Ishikawa (cell line): Measurements from ENCODE around the gene S100A14.

Experiments used
- CEBPB ChIP-seq: IDR thresholded peaks from 2 replicates; pipeline ENCODE4 v1.6.1; 2012
- CREB1 ChIP-seq: IDR thresholded peaks from 2 replicates; pipeline ENCODE4 v1.6.1; 2012; ENCODE audit warnings: low read depth
- EP300 ChIP-seq: IDR thresholded peaks from 2 replicates; pipeline ENCODE4 v1.6.1; 2012; ENCODE audit warnings: borderline replicate concordance
- FOXM1 ChIP-seq: IDR thresholded peaks from 2 replicates; pipeline ENCODE4 v1.6.1; 2012; ENCODE audit warnings: low read depth, borderline replicate concordance
- MAX ChIP-seq: IDR thresholded peaks from 2 replicates; pipeline ENCODE4 v1.6.1; 2012
- NFIC ChIP-seq: IDR thresholded peaks from 2 replicates; pipeline ENCODE4 v1.6.1; 2012
- RAD21 ChIP-seq: IDR thresholded peaks from 2 replicates; pipeline ENCODE4 v1.6.1; 2012; ENCODE audit warnings: low read depth
- REST ChIP-seq: IDR thresholded peaks from 2 replicates; pipeline ENCODE4 v1.6.1; 2012; ENCODE audit warnings: low read depth, mild to moderate bottlenecking
- TAF1 ChIP-seq: IDR thresholded peaks from 2 replicates; pipeline ENCODE4 v1.6.1; 2012; ENCODE audit warnings: low read depth, mild to moderate bottlenecking
- TCF12 ChIP-seq: IDR thresholded peaks from 2 replicates; pipeline ENCODE4 v1.6.1; 2012; ENCODE audit warnings: low read depth
- USF1 ChIP-seq: IDR thresholded peaks from 2 replicates; pipeline ENCODE4 v1.6.1; 2012
- YY1 ChIP-seq: IDR thresholded peaks from 2 replicates; pipeline ENCODE4 v1.6.1; 2012; ENCODE audit warnings: low read depth
- ZBTB7A ChIP-seq: IDR thresholded peaks from 2 replicates; pipeline ENCODE4 v1.6.1; 2012; ENCODE audit warnings: low read depth

GRCh38 chr1:153608742-153609584 lies 7.2 kb downstream of the S100A14 start:
- no peak for TF ChIP-seq REST
- 0 out of 2 replicates have a peak, but pooled peaks have one; percentile 42 for TF ChIP-seq YY1
- peak; percentile 48; the same call in 1 of the 2 replicates for TF ChIP-seq EP300
- TF ChIP-seq MAX: peak; percentile 53; the same call in 1 of the 2 replicates
- TF ChIP-seq RAD21: no peak
- TF ChIP-seq FOXM1: peak; percentile 39; the same call in 1 of the 2 replicates
- no peak for TF ChIP-seq USF1
- TF ChIP-seq TAF1: no peak
- TF ChIP-seq CEBPB: no peak
- peak; percentile 84 for TF ChIP-seq TCF12
- TF ChIP-seq CREB1: no peak
- TF ChIP-seq ZBTB7A: peak; percentile 53; the same call in 1 of the 2 replicates
- TF ChIP-seq NFIC: peak; percentile 21; the same call in 1 of the 2 replicates
